Measurements from ENCODE around the gene LRRC9. TPM values are rescaled to one million over a fixed set of nuclear protein-coding genes. Genes with fewer than 3 reads are reported as not detected.

The LRRC9 gene
- total and polyA plus RNA-seq, 2 of the 13 experiments (the other 11 are each of a cell fraction or from before 2014, with no cell fraction given), result 0.08 to 0.18 TPM

DNA sequence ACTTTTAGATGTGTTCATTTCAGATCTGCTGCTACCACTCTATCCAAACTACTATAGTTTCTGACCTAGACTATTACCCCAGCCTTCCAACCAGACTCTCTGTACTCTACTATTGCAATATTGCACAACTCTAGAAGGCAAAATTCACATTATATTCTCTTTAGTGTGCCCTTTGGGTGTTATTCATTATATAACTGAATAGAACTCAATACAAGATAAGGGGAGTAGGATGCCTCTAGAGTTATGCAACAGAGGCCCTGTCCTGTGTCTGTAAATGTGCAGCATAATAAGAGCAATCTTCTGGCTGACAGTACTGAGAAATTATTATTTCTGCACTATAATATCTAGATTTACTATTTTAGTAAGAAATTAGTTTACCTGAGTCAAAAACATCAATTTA is 63.1 kb downstream of the LRRC9 start:
- ChIA-PET CTCF (ENCODE audit: low intra/inter-chr PET ratio, low total read pairs) (no interaction called here), POLR2A (no interaction called here)
- Histone ChIP-seq H3K4me3 (replicated peaks in 1 of 3; ENCODE audit: insufficient read depth in 1 of 3, low read depth in 2 of 3, low read length in 3 of 3) (no peak overlapping the region), H3K4me1 (ENCODE audit: insufficient read depth, low read length) (no peaks in the 10 kb centered on the region), H3K79me2 (ENCODE audit: insufficient read depth, low read length) (no peaks in the 10 kb centered on the region), H3K9me3 (ENCODE audit: low read length) (no peaks in the 10 kb centered on the region), H4K20me1 (ENCODE audit: insufficient read depth, low read length) (no peaks in the 10 kb centered on the region), H3K27ac (ENCODE audit: extremely low read length, insufficient read depth, low read length) (no peak overlapping the region), H2AFZ (ENCODE audit: low read length) (no peak overlapping the region), H3K9ac (ENCODE audit: insufficient read depth, low read depth, low read length) (no peak overlapping the region), H3K27me3 (ENCODE audit: control insufficient read depth in 1 of 2, insufficient read depth in 2 of 2, low read length in 2 of 2) (no peaks in the 10 kb centered on the region; a peak in 1 of 5 replicates), H3K4me2 (ENCODE audit: low read depth, low read length) (no peak overlapping the region), H3K36me3 (replicated peaks in 1 of 2; ENCODE audit: control insufficient read depth in 1 of 2, insufficient read depth in 2 of 2, low read length in 2 of 2) (no peaks in the 10 kb centered on the region)
- FAIRE-seq (no peak), ATAC-seq (no peak), DNase-seq (ENCODE audit: low spot score) (no peak)
- TF ChIP-seq CEBPB (IDR thresholded peaks at IDR 0.05; ENCODE audit: borderline replicate concordance, low read depth, low read length) (peak; percentile 10; the same call in 1 of the 2 replicates), ATM (IDR thresholded peaks at IDR 0.05; ENCODE audit: borderline replicate concordance) (no peak)
- in situ Hi-C loops (cut with HindIII; ENCODE audit: extremely low pct_ligation_motif_present, low pct_unique_long_range_greater_than_20kb) (no loop called here), intact Hi-C loops (cut with micrococcal nuclease; ENCODE audit: unreplicated experiment) (no loop called here)
- BruUV-seq (replicated peaks), result no TSS peak

GRCh38 chr14:59986556-59987059 is 66.7 kb downstream of the LRRC9 start:
- no peak overlapping the region for H3K9ac ChIP-seq (ENCODE audit: insufficient read depth, low read depth, low read length)
- intact Hi-C loops (cut with micrococcal nuclease; ENCODE audit: unreplicated experiment) (no loop called here), in situ Hi-C loops (cut with HindIII; ENCODE audit: extremely low pct_ligation_motif_present, low pct_unique_long_range_greater_than_20kb) (no loop called here)
- H3K27ac ChIP-seq (ENCODE audit: extremely low read length, insufficient read depth, low read length), result no peak overlapping the region
- no peak for DNase-seq (ENCODE audit: low spot score)
- ChIA-PET CTCF (ENCODE audit: low intra/inter-chr PET ratio, low total read pairs) (no interaction called here), POLR2A (no interaction called here)
- ATAC-seq, result no peak
- FAIRE-seq, result no peak
- H3K27me3 ChIP-seq (ENCODE audit: control insufficient read depth in 1 of 2, insufficient read depth in 2 of 2, low read length in 2 of 2), result no peaks in the 10 kb centered on the region
- 3% methylated on average over 1 of the region's 1 CpG for WGBS (ENCODE audit: low lambda C conversion rate)
- no peaks in the 10 kb centered on the region for H3K9me3 ChIP-seq (ENCODE audit: low read length)
- H3K4me2 ChIP-seq (ENCODE audit: low read depth, low read length), result no peak overlapping the region
- H3K79me2 ChIP-seq (ENCODE audit: insufficient read depth, low read length), result no peaks in the 10 kb centered on the region
- TF ChIP-seq ZNF124 (CRISPR knock-in tag; IDR thresholded peaks at IDR 0.05) (no peak), ZNF350 (CRISPR knock-in tag; IDR thresholded peaks at IDR 0.05; ENCODE audit: borderline replicate concordance, low read depth) (no peak), BHLHE40 (IDR thresholded peaks at IDR 0.05; ENCODE audit: low read length) (no peak), ZNF33B (CRISPR knock-in tag; IDR thresholded peaks at IDR 0.05) (no peak), ZNF792 (CRISPR knock-in tag; IDR thresholded peaks at IDR 0.05) (no peak)
- TF ChIP-seq, protein P1, sequence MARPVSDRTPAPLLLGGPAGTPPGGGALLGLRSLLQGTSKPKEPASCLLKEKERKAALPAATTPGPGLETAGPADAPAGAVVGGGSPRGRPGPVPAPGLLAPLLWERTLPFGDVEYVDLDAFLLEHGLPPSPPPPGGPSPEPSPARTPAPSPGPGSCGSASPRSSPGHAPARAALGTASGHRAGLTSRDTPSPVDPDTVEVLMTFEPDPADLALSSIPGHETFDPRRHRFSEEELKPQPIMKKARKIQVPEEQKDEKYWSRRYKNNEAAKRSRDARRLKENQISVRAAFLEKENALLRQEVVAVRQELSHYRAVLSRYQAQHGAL (CRISPR knock-in tag; IDR thresholded peaks at IDR 0.05; ENCODE audit: not compliant biosample characterization), result no peak
- no peak overlapping the region for H2AFZ ChIP-seq (ENCODE audit: low read length)
- no peaks in the 10 kb centered on the region for H3K36me3 ChIP-seq (replicated peaks in 1 of 2; ENCODE audit: control insufficient read depth in 1 of 2, insufficient read depth in 2 of 2, low read length in 2 of 2)
- H3K4me1 ChIP-seq (ENCODE audit: insufficient read depth, low read length), result no peaks in the 10 kb centered on the region
- no peaks in the 10 kb centered on the region for H4K20me1 ChIP-seq (ENCODE audit: insufficient read depth, low read length)
- no peak overlapping the region for H3K4me3 ChIP-seq (replicated peaks in 1 of 3; ENCODE audit: insufficient read depth in 1 of 3, low read depth in 2 of 3, low read length in 3 of 3)
- no TSS peak for BruUV-seq (replicated peaks)

Data from HepG2 (cell line).